Cerebellar nuclear complex (tissue), 1 donor: Measurements from ENCODE around the gene SCAP.

ENCODE experiments used
- DNase-seq, 2 experiments: peaks; one replicate each; lab custom pipeline; 2025; lab: John Stamatoyannopoulos, UW

SCAP gene

GRCh38 chr3:47413751-47414150, 62.0 kb downstream of the SCAP start:
- no peak for DNase-seq

- DNase-seq = no peak
These were observed 62.8 kb downstream of the SCAP start for GRCh38 chr3:47412842-47413520.

- DNase-seq = no peak
These were observed 63.3 kb downstream of the SCAP start for GRCh38 chr3:47412453-47412756.

- no peak for DNase-seq
These were observed 63.9 kb downstream of the SCAP start for GRCh38 chr3:47411696-47412452.

GRCh38 chr3:47410801-47411646, 64.7 kb downstream of the SCAP start:
- no peak for DNase-seq

- DNase-seq = no peak
These were observed 65.4 kb downstream of the SCAP start for GRCh38 chr3:47410417-47410720.

- DNase-seq = no peak
These were observed 65.9 kb downstream of the SCAP start for GRCh38 chr3:47409688-47410416.

- no peak for DNase-seq
These were observed 66.5 kb downstream of the SCAP start for GRCh38 chr3:47409284-47409683.

GRCh38 chr3:47408839-47409229, 66.9 kb downstream of the SCAP start:
- DNase-seq = no peak

- no peak for DNase-seq
These were observed 67.6 kb downstream of the SCAP start for GRCh38 chr3:47407896-47408838.

GRCh38 chr3:47407237-47407636, 68.5 kb downstream of the SCAP start:
- no peak for DNase-seq

- no peak for DNase-seq
These were observed 69.0 kb downstream of the SCAP start for GRCh38 chr3:47406762-47407149.

- DNase-seq = no peak
These were observed 69.7 kb downstream of the SCAP start for GRCh38 chr3:47405820-47406761.

- DNase-seq = no peak
These were observed 70.6 kb downstream of the SCAP start for GRCh38 chr3:47404955-47405790.

GRCh38 chr3:47404431-47404876, 71.3 kb downstream of the SCAP start:
- no peak for DNase-seq

GRCh38 chr3:47399531-47400270, 76.0 kb downstream of the SCAP start:
- DNase-seq = no peak

GRCh38 chr3:47399016-47399415, 76.7 kb downstream of the SCAP start:
- no peak for DNase-seq

- no peak for DNase-seq
These were observed 77.5 kb downstream of the SCAP start for GRCh38 chr3:47398228-47398627.
